Activated naive CD8-positive, alpha-beta T cell treated with anti-CD3 and anti-CD28 coated beads, Interleukin-2, amount 10 ng/mL, durations not matched to agents 7 days and 5 days (primary cell): ENCODE data around the gene CDH20. TPM values are rescaled to one million over a fixed set of nuclear protein-coding genes. Genes with fewer than 3 reads are reported as not detected.

Source experiments
- ATAC-seq: fragments of 150-1000 bp; cut with Tn5 transposase; one replicate; pipeline ENCODE4 v1.10.0; 2021; ENCODE audit warnings: low read depth, moderate library complexity
- POLR2A ChIA-PET: fragments of 350-600 bp; sonication (Branson Sonifier 250); formaldehyde crosslinking; loops from one replicate; lab custom pipeline; 2021; ENCODE audit warnings: antibody characterized with exemption; lab: Charles Lee
- DNase-seq: peaks from one replicate; pipeline ENCODE4 v3.0.0; 2021
- H3K27ac Mint-ChIP-seq: one replicate; pipeline ENCODE4 v1.8.0; 2022; ENCODE audit warnings: mild to moderate bottlenecking, mixed read lengths
- H3K27me3 Mint-ChIP-seq: one replicate; pipeline ENCODE4 v1.8.0; 2022; ENCODE audit warnings: mild to moderate bottlenecking, moderate library complexity, mixed read lengths
- H3K36me3 Mint-ChIP-seq: one replicate; pipeline ENCODE4 v1.8.0; 2021; ENCODE audit warnings: mild to moderate bottlenecking, mixed read lengths
- H3K4me1 Mint-ChIP-seq: one replicate; pipeline ENCODE4 v1.8.0; 2021; ENCODE audit warnings: mixed read lengths
- H3K4me3 Mint-ChIP-seq: one replicate; pipeline ENCODE4 v1.8.0; 2022; ENCODE audit warnings: mild to moderate bottlenecking, moderate library complexity, mixed read lengths
- H3K9me3 Mint-ChIP-seq: one replicate; pipeline ENCODE4 v1.8.0; 2021; ENCODE audit warnings: mixed read lengths
- total RNA-seq, 2 experiments: library from RNA; stranded (reverse); gene quantifications; one replicate each; pipeline ENCODE4 v1.2.3, GENCODE V29; 2021

Gene CDH20
- total RNA-seq, 2 experiments from 2014 or later, result 0.14 to 0.17 TPM

DNA sequence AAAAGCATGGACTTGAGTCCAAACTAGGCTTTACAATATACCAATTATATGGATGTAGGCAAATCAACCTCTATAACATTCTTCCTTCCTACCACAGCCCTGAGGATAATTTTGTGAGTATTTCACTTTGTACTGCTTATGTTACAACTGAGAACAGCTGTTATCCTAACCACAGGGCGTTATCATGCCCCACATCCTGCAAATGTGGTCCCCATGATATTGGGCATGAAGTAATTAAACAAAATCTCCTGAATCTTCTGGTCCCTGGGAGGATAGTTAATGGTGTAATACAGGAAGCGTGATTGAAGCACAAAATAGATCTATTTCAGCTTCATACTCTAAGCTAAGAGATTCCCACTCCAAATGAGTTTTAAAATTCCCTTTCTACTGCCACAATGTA lies 223.6 kb downstream of the CDH20 start:
- ATAC-seq, result no peak
- H3K4me1 Mint-ChIP-seq, result peaks cover 4% of the 10 kb centered on the region
- no peak overlapping the region for H3K4me3 Mint-ChIP-seq

DNA sequence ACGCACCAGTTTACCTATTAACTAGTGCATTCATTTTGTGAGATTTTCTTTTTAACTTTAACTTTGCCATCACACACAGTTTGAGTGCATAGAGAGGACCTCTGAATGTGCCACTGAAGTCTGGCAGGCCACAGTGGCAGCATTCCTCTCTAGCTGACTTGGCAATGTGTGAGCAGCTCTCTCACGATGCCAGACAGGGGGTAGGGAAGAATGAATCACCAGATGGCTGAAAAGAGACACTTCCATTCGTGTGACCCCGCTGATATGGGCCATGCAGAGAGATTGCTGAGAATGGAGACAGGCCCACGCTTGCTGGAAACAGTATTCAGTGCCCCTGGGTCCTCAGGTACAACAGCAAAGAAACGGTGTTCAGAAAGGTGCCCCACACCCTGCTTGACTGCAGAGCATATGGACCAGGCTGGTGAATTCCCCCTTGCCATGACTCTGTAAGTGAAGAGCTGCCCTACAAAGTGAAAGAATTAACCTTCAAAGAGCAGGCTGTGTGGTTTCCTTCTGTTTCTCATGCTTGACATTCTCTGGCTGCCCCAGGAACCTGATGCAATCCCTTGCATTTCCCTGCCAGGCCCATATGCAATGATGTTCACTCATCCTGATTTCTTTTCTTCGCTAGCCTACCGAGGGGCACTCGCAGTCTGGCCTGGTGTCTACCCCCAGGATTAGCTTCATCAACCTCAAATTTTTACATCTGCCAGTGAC lies 236.1 kb downstream of the CDH20 start:
- no peaks in the 10 kb centered on the region for H3K36me3 Mint-ChIP-seq
- H3K4me1 Mint-ChIP-seq, result no peaks in the 10 kb centered on the region
- POLR2A ChIA-PET, result no interaction called here
- DNase-seq (no peak), ATAC-seq (no peak)
- no peak overlapping the region for H3K27ac Mint-ChIP-seq
- peaks cover 5% of the 10 kb centered on the region for H3K27me3 Mint-ChIP-seq
- peaks cover 4% of the 10 kb centered on the region for H3K9me3 Mint-ChIP-seq
- no peak overlapping the region for H3K4me3 Mint-ChIP-seq

More for the DNA sequence above, 223.6 kb downstream of the CDH20 start:
- Mint-ChIP-seq H3K9me3 (peaks cover 6% of the 10 kb centered on the region), H3K27ac (no peak overlapping the region), H3K27me3 (no peaks in the 10 kb centered on the region), H3K36me3 (no peaks in the 10 kb centered on the region)
- no peak for DNase-seq
- POLR2A ChIA-PET, result no interaction called here

DNA sequence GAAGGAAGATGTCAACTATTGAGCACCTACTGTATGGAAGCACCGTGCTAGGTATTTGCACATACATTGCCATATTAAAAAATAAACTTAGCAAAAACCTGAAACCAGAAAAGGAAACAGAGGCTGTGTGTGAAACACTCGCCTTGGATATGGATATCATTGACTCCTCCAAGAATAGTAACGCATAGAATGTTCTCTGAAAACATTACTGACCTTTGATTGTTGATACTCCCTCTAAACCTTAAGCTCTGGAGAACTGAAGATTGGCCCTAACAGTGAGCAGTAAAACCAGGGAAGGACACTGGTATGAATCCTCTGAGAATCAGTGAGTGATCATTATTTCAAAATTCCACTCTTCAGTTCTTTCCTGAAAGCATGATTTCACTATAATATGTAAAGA lies 236.8 kb downstream of the CDH20 start:
- Mint-ChIP-seq H3K27ac (no peak overlapping the region), H3K9me3 (peaks cover 4% of the 10 kb centered on the region), H3K27me3 (peaks cover 5% of the 10 kb centered on the region), H3K4me3 (no peak overlapping the region), H3K4me1 (no peaks in the 10 kb centered on the region), H3K36me3 (no peaks in the 10 kb centered on the region)
- DNase-seq, result no peak
- ATAC-seq, result no peak
- POLR2A ChIA-PET, result no interaction called here

DNA sequence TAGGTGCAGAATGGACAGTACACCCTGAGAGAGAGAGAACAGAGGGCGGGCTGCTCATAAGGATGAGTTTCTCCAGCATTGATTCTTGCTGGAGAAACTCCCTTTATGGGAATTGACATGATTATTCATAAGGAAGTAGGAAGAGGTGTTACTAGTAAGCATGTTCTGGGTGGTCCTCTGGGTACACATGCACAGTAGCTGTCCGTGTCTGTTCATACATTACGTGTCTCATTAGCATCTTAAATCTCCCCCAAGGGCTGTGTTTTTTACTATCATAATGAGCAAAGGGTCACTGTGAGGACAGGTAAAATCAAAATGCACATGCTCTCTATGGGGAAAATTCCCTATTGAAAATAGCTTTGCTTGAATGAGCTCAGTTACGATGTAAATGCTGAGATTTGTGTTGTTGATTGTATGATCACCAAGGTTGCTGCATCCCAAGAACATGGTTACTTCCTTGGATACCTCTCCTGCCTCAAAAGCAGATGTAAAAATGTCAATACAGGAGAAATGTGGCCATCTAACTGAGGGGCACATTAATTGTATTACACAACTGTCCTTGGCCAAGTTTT lies 238.9 kb downstream of the CDH20 start:
- no peaks in the 10 kb centered on the region for H3K4me1 Mint-ChIP-seq
- H3K4me3 Mint-ChIP-seq, result no peak overlapping the region
- ATAC-seq (no peak), DNase-seq (no peak)
- POLR2A ChIA-PET, result no interaction called here
- H3K9me3 Mint-ChIP-seq, result peaks cover 1% of the 10 kb centered on the region
- peaks cover 2% of the 10 kb centered on the region for H3K27me3 Mint-ChIP-seq
- no peak overlapping the region for H3K27ac Mint-ChIP-seq
- H3K36me3 Mint-ChIP-seq, result no peaks in the 10 kb centered on the region

DNA sequence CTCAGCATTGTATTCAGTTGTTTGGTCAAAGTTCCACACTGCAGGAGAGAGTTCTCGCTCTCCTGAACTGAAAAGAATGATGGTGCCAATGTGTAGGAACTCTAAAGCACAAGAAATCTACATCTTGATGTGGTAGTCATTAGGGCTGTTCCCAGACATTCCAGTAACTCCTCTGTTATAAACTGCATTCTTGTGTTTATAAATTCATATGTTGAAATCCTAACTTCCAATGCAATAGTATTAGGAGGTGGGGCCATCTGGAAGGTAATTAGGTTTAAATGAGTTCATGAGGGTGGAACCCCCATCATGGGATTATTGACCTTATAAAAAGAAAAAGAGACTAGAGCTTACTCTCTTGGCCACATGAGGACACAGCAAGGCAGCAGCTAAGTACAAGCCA lies 239.6 kb downstream of the CDH20 start:
- no peak overlapping the region for H3K4me3 Mint-ChIP-seq
- POLR2A ChIA-PET, result no interaction called here
- no peaks in the 10 kb centered on the region for H3K36me3 Mint-ChIP-seq
- ATAC-seq (no peak), DNase-seq (no peak)
- peaks cover 5% of the 10 kb centered on the region for H3K27me3 Mint-ChIP-seq
- no peak overlapping the region for H3K27ac Mint-ChIP-seq
- H3K9me3 Mint-ChIP-seq, result peaks cover 1% of the 10 kb centered on the region
- no peaks in the 10 kb centered on the region for H3K4me1 Mint-ChIP-seq

DNA sequence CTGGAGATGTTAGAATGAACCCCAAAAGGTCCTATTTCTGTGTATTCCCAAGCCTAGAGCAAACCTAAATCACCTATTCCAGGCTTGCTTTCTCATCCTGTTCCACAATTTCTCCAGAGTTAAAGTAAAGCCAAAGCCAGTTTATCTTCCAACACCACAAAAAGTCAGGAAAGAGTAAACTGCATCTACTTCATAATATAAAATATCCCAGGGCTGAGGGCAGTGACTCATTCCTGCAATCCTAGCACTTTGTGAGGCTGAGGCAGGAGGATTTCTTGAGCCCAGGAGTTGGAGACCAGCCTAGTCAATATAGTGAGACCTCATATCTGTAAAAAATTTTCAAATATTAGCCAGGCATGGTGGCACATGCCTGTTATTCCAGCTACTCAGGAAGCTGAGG lies 241.4 kb downstream of the CDH20 start:
- Mint-ChIP-seq H3K27ac (no peak overlapping the region), H3K9me3 (peaks cover 1% of the 10 kb centered on the region), H3K36me3 (no peaks in the 10 kb centered on the region), H3K4me1 (peaks cover 2% of the 10 kb centered on the region), H3K4me3 (no peak overlapping the region), H3K27me3 (peaks cover 5% of the 10 kb centered on the region)
- DNase-seq (no peak), ATAC-seq (no peak)
- POLR2A ChIA-PET, result no interaction called here

DNA sequence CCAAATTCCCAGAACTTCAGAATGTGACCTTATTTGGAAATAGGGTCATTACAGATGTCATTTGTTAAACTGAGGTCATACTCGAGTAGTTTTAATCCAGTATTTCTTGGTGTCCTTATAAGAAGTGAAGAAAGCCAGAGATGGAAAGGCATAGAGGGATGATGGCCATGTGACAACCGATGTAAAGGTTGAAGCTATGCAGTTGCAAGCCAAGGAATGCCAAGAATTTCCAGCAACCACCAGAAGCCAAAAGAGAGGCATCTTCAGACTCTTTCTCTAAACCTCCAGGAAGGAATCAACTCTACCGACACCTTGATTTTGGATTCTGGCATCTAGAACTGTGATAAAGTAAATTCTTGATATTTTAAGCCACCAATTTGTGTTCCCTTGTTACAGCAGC lies 242.2 kb downstream of the CDH20 start:
- no peak for DNase-seq
- H3K4me1 Mint-ChIP-seq, result peaks cover 4% of the 10 kb centered on the region
- no peak for ATAC-seq
- POLR2A ChIA-PET, result no interaction called here
- H3K27ac Mint-ChIP-seq, result no peak overlapping the region
- peaks cover 8% of the 10 kb centered on the region for H3K27me3 Mint-ChIP-seq
- no peak overlapping the region for H3K4me3 Mint-ChIP-seq
- H3K9me3 Mint-ChIP-seq, result peaks cover 1% of the 10 kb centered on the region
- H3K36me3 Mint-ChIP-seq, result no peaks in the 10 kb centered on the region

DNA sequence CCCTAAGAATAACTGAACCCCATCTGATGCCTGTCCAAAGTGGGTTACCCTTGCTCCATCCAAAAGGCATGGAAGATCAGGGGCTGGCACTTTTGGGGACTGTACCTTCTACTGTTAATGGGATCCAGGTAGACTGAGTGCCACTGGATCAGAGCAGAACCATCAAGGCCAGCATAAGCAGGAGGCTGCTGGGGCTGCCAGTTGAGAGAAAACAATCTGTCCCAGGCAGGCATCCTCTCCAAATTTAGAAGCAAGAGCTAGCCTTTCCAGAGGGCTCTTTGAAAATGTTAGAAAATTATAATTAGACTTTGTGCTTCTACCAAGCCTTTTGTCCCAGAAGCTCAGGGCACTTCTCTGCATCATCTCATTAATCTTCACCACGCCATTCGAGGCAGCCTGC lies 245.6 kb downstream of the CDH20 start:
- H3K4me1 Mint-ChIP-seq, result peaks cover 11% of the 10 kb centered on the region
- no peaks in the 10 kb centered on the region for H3K9me3 Mint-ChIP-seq
- no peak overlapping the region for H3K4me3 Mint-ChIP-seq
- peaks cover 33% of the 10 kb centered on the region for H3K27me3 Mint-ChIP-seq
- ATAC-seq (no peak), DNase-seq (no peak)
- POLR2A ChIA-PET, result no interaction called here
- no peak overlapping the region for H3K27ac Mint-ChIP-seq
- no peaks in the 10 kb centered on the region for H3K36me3 Mint-ChIP-seq

DNA sequence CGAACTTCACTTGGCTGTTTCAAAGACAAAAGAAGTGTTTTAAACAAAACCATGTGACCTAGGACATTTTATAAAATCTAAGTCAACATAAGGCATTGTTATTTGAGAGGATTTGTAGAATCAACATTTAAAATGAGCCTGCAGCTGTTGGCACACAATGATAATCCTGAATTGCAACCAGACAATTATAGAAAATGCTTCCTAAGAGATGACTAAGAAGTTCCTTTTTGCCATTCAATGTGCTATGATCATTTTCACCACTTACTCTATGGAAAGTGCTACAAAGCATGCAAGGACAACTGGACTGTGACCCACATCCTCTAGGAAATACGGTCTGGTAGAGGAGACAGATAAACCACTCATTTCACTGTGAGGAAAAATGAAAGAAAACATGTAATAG lies 246.4 kb downstream of the CDH20 start:
- Mint-ChIP-seq H3K4me3 (no peak overlapping the region), H3K36me3 (no peaks in the 10 kb centered on the region), H3K27ac (no peak overlapping the region), H3K9me3 (no peaks in the 10 kb centered on the region), H3K4me1 (peaks cover 11% of the 10 kb centered on the region), H3K27me3 (peaks cover 33% of the 10 kb centered on the region)
- ATAC-seq, result no peak
- no peak for DNase-seq
- POLR2A ChIA-PET, result no interaction called here

DNA sequence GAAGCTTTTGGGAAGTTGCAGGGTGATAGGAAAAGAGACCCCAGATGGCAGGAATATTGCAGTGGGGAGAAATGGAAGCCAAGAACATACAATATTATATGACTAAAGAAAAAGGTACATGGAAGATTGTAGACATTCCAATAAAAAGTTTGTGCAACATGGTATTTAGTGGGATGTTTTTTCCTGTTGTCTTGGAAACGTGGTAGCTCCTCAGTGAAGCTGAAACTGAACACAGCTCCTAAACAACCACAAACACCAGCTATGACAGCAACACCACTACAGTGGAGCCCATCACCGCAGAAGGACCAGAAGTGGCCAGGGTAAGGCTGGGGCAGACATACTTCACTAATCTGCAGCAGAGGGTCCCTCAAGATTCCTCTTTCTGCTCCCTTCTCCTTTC lies 246.8 kb downstream of the CDH20 start:
- Mint-ChIP-seq H3K4me1 (peaks cover 11% of the 10 kb centered on the region), H3K27ac (no peak overlapping the region), H3K36me3 (no peaks in the 10 kb centered on the region), H3K27me3 (peaks cover 35% of the 10 kb centered on the region), H3K4me3 (no peak overlapping the region), H3K9me3 (no peaks in the 10 kb centered on the region)
- ATAC-seq, result no peak
- DNase-seq, result no peak
- POLR2A ChIA-PET, result no interaction called here

DNA sequence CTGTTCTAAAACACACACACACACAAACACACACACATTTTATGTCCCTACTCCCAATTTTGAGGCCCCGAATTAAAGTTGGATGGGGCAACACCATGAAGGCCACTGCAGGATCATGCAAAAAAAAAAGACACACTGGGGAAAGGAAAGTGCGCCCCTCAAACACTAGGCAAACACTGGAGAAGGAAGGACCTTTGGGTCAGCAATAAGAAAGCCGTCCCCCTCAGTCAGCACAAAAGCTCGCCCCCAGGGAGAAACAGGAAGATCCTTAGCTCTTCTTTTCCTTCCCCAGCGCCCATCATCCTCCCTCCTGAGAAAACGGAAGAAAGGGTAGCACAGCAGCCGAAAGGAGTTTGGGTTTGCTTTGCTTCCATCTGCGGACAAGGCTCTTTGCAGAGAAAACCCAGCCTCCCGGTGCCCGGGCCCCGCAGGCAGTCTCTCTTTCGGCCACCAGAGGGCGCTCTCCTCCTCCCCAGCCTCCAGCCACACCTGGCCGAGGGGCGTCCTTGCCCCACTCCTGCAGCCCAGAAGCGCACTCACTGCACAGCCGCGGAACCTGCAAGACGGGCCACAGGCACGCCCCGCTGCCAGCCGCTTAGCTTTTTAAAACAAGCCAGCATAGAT lies 248.5 kb downstream of the CDH20 start:
- Mint-ChIP-seq H3K27ac (no peak overlapping the region), H3K27me3 (peaks cover 41% of the 10 kb centered on the region), H3K4me1 (peaks cover 11% of the 10 kb centered on the region), H3K4me3 (peak overlapping the region; percentile 22), H3K36me3 (no peaks in the 10 kb centered on the region), H3K9me3 (no peaks in the 10 kb centered on the region)
- POLR2A ChIA-PET, result no interaction called here
- ATAC-seq (peak; percentile 85), DNase-seq (peak; percentile 77)

DNA sequence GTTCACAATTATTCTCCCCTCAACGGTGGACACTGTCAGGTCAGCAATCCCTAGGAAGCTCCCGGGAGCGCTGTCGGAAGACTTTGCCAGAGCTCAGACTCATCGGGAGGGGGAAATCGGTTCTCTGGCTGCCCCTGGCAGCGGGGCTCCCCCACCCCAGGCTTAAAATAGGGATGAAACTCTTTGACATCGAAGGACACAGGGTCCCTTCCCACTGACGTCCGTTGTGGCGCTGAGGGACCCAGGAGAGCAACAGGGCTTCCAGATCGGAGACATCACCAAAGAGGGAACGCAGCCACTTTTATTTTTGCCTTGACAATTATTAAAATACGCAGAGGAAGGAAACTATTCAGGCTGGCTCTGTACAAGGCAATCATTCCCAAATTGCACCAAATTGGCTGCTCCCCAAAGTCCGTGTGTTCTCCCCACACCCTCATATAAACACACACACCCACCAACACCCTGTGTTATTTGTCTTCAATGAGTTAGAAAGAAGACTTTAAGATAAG lies 249.0 kb downstream of the CDH20 start:
- H3K27me3 Mint-ChIP-seq, result peaks cover 41% of the 10 kb centered on the region
- POLR2A ChIA-PET, result no interaction called here

DNA sequence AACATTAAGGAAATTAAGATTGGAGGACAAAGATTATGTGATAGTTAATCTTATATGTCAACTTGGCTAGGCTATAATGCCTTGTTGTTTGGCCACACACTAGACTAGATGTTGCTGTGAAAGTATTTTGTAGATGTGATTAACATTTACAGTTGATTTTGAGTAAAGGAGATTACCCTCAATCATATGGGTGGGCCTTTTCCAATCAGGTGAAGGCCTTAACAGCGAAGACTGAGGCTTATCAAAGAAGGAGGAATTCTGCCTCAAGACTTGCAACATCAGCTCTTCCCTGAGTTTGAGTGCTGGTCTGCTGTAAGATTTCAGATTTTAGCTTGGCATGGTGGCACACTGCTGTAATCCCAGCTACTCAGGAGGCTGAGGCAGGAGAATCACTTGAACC lies 250.3 kb downstream of the CDH20 start:
- peaks cover 11% of the 10 kb centered on the region for H3K4me1 Mint-ChIP-seq
- no peak for DNase-seq
- no peaks in the 10 kb centered on the region for H3K36me3 Mint-ChIP-seq
- H3K9me3 Mint-ChIP-seq, result no peaks in the 10 kb centered on the region
- ATAC-seq, result no peak
- no peak overlapping the region for H3K27ac Mint-ChIP-seq
- POLR2A ChIA-PET, result no interaction called here
- H3K4me3 Mint-ChIP-seq, result no peak overlapping the region
- H3K27me3 Mint-ChIP-seq, result peaks cover 42% of the 10 kb centered on the region

More for the DNA sequence above, 249.0 kb downstream of the CDH20 start:
- H3K9me3 Mint-ChIP-seq, result no peaks in the 10 kb centered on the region
- ATAC-seq (no peak), DNase-seq (no peak)
- H3K27ac Mint-ChIP-seq, result no peak overlapping the region
- no peak overlapping the region for H3K4me3 Mint-ChIP-seq
- H3K36me3 Mint-ChIP-seq, result no peaks in the 10 kb centered on the region
- peaks cover 11% of the 10 kb centered on the region for H3K4me1 Mint-ChIP-seq

DNA sequence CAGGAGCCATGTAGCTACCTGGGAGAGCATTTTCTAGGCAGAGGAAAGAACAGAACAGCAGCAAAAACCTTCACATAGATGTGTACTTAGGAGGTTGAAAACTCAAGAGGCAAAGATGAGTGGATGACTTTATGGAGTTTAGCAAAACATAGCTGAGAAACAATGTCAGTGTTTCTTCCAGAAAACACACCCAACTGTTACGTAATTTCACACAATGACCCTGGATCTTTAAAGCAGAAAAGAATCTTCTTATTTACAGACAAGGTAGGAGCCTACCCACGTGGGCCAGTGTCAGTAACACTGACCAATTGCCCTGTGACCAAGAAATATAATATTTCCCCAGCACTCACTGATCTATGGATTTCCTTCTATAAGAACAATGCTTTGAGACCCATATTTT lies 254.6 kb downstream of the CDH20 start:
- H3K27ac Mint-ChIP-seq, result no peak overlapping the region
- no peaks in the 10 kb centered on the region for H3K4me1 Mint-ChIP-seq
- H3K36me3 Mint-ChIP-seq, result no peaks in the 10 kb centered on the region
- no peaks in the 10 kb centered on the region for H3K9me3 Mint-ChIP-seq
- peaks cover 23% of the 10 kb centered on the region for H3K27me3 Mint-ChIP-seq
- DNase-seq (no peak), ATAC-seq (no peak)
- POLR2A ChIA-PET, result no interaction called here
- no peak overlapping the region for H3K4me3 Mint-ChIP-seq
